GM12873 (cell line): ENCODE measurements around the gene MAPRE2.

ENCODE experiments used
- TF ChIP-seq, protein P1 (sequence below): IDR thresholded peaks from 2 replicates; pipeline ENCODE4 v1.5.1; 2012; ENCODE audit warnings: low read depth, mild to moderate bottlenecking, moderate library complexity, low read length, control low read depth; ENCODE audit not compliant: insufficient read depth; ENCODE audit errors: missing control alignments

Gene MAPRE2

GRCh38 chr18:35159782-35160181, 118.6 kb downstream of the MAPRE2 start:
- TF ChIP-seq, protein P1, sequence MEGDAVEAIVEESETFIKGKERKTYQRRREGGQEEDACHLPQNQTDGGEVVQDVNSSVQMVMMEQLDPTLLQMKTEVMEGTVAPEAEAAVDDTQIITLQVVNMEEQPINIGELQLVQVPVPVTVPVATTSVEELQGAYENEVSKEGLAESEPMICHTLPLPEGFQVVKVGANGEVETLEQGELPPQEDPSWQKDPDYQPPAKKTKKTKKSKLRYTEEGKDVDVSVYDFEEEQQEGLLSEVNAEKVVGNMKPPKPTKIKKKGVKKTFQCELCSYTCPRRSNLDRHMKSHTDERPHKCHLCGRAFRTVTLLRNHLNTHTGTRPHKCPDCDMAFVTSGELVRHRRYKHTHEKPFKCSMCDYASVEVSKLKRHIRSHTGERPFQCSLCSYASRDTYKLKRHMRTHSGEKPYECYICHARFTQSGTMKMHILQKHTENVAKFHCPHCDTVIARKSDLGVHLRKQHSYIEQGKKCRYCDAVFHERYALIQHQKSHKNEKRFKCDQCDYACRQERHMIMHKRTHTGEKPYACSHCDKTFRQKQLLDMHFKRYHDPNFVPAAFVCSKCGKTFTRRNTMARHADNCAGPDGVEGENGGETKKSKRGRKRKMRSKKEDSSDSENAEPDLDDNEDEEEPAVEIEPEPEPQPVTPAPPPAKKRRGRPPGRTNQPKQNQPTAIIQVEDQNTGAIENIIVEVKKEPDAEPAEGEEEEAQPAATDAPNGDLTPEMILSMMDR: no peak

DNA sequence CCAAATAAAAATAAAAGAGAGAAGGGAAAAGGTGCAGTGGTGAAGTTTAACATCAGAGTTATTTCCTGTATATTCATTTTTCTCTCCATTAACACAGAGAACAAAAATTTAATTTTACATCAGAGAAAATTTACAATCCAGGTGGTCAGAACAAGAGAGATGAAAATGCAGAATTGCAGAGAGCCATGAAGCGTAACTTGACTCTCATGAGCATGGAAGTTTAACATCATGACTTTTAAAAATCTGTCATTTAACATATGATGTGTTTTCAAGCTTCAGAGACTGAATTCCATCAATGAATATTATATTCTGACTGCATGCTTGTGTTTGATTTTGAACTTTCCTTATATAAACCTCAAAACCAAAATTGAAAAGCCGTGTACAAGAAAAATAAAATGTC, 120.3 kb downstream of the MAPRE2 start:
- TF ChIP-seq, protein P1: no peak

DNA sequence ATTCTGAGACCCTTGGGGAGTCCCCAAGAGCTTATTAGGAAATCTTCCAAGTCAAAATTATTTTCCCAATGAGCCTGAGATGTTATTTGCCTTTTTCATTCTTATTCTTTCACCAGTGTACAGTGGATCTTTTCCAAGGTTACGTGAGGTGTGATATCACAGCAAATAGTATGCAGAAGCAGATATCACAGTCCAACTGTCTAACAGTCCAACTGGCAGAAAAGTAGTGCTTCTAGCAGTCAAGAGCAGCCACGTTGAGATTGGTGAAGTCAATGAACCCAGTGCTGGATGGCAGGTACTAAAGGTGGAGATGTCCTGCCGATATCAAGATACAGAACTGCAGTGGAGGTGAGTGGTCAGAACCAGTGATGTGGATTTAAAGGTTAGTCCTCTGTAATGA, 120.7 kb downstream of the MAPRE2 start:
- TF ChIP-seq, protein P1: no peak

DNA sequence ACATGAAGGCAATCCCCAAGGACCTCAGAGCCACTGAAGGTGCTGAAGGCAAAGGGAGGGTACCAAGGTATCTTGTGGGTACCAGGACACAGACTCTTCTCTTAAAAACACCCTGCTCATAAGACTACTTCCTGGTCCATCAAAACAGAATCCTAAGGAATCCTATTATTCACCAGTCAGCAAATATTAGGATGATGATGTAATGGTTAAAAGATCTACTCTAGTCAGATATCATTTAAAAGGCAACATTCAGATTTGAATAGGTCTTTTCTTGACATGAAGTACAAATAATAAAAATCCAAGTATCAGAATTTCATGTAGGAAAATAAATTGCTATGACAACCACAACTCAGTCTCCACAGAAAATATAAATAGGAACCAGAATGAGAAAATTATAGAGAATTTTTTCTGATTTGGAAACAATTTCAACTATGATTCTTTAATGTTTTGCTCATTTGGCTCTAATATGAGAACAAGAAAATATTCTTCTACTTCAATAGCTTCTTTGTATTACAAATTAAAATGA, 121.9 kb downstream of the MAPRE2 start:
- TF ChIP-seq, protein P1: no peak

- TF ChIP-seq, protein P1: no peak
Observed at GRCh38 chr18:35163721-35164120, 122.5 kb downstream of the MAPRE2 start.

DNA sequence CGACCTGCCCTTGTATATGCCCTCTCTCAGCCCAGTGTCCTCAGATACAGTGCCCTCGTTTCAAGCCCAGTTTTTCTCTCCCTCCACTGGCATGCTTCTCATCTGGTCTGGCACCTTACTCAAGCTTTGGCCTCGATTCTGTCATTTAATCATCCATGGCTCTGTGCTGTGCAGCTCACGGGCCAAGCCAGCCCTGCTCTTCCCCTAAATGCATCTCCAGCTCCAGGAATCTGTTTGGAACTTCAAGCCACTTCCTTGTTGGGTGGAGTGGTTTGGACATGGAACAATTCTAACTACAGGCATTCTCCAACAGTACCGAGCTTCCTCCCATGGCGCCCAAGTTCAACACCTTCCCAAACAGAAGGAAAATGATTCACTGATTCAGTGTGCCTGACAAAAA, 122.9 kb downstream of the MAPRE2 start:
- TF ChIP-seq, protein P1: no peak

DNA sequence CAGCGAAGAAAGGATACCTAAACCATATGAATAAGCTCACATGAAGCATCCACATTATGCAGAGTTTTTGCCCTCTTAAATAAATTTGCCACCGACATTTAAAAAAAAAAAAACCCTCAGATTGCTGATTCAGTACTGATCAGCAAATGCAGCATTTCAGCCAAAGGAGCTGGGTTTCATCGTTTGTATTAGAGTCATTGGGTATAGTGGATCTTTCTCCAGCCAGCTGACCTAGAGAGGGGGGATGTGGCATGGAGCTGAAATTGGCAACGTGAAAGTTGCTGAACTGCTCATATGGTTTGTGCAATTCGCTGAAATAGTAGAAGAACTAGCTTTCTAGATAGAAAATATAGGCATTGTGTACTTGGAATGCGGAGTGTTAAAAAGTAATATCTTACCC, 126.1 kb downstream of the MAPRE2 start:
- TF ChIP-seq, protein P1: no peak
